Breast epithelium (tissue), 3 donors: ENCODE data around the gene MTMR1.

Experiments used
- POLR2A ChIP-seq: fragments of 450-650 bp; IDR thresholded peaks from one replicate; pipeline ENCODE4 v1.6.1; 2016; ENCODE audit warnings: antibody characterized with exemption, mild to moderate bottlenecking, moderate library complexity
- POLR2AphosphoS5 ChIP-seq, 3 donors: sonication (generic); formaldehyde crosslinking; IDR thresholded peaks; one replicate each; pipeline ENCODE4 v1.6.1; 2017; ENCODE audit warnings: antibody characterized with exemption in 3 of 3
- TF ChIP-seq, protein P1 (sequence below), 3 donors: fragments of 450-650 bp; IDR thresholded peaks; one replicate each; pipeline ENCODE4 v1.5.1; 2016 to 2017; ENCODE audit warnings: antibody characterized with exemption in 3 of 3, mild to moderate bottlenecking in 3 of 3, moderate library complexity in 3 of 3

DNA sequence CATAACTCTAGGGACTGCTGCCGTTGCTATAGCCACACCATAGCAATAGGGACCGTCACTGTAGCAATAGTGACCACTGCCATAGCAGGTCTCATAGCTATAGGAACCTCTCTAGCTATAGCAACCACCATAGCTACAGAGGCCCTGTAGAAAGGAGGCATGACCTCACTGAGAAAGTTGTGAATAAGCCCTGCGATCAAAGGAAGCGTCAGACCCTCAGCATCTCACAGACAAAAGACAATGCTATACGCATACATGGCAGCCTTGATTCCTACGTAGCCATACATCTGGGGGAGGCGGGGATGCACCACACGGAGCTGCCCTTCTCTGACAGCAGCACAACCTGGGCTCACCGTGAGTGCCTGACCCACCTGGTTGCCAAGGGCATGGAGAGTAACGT, 88.5 kb downstream of the MTMR1 start:
- TF ChIP-seq, protein P1, sequence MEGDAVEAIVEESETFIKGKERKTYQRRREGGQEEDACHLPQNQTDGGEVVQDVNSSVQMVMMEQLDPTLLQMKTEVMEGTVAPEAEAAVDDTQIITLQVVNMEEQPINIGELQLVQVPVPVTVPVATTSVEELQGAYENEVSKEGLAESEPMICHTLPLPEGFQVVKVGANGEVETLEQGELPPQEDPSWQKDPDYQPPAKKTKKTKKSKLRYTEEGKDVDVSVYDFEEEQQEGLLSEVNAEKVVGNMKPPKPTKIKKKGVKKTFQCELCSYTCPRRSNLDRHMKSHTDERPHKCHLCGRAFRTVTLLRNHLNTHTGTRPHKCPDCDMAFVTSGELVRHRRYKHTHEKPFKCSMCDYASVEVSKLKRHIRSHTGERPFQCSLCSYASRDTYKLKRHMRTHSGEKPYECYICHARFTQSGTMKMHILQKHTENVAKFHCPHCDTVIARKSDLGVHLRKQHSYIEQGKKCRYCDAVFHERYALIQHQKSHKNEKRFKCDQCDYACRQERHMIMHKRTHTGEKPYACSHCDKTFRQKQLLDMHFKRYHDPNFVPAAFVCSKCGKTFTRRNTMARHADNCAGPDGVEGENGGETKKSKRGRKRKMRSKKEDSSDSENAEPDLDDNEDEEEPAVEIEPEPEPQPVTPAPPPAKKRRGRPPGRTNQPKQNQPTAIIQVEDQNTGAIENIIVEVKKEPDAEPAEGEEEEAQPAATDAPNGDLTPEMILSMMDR (IDR thresholded peaks at IDR 0.05), result no peak
- TF ChIP-seq POLR2A (no peak), POLR2AphosphoS5 (IDR thresholded peaks at IDR 0.05) (no peak)
